ENCODE data around the gene SLC28A3.

- TF ChIP-seq GATA2 (IDR thresholded peaks at IDR 0.05; ENCODE audit: low read depth, low read length) (no peak), GATA3 (IDR thresholded peaks at IDR 0.05; ENCODE audit: low read depth, low read length) (no peak)
Observed at GRCh38 chr9:84385386-84386040, 45.0 kb upstream of the SLC28A3 start.

Measured in SH-SY5Y (cell line).